HG02623 (cell line): ENCODE results near the gene SYNGR2.
"Not testable (repeated sequence)": the region's sequence is repeated elsewhere in the genome, so short reads cannot be mapped to it uniquely, and the experiment has no call there.

Source experiments
- ATAC-seq: cut with Tn5 transposase; IDR thresholded peaks from one replicate; pipeline ENCODE4 v1.9.1; 2021; ENCODE audit warnings: moderate library complexity; ENCODE audit not compliant: unreplicated experiment

The SYNGR2 gene

GRCh38 chr17:78170692-78171590, 2.6 kb downstream of the SYNGR2 start:
- ATAC-seq = no peak

GRCh38 chr17:78171591-78172248, 3.3 kb downstream of the SYNGR2 start:
- ATAC-seq = not testable (repeated sequence)

DNA sequence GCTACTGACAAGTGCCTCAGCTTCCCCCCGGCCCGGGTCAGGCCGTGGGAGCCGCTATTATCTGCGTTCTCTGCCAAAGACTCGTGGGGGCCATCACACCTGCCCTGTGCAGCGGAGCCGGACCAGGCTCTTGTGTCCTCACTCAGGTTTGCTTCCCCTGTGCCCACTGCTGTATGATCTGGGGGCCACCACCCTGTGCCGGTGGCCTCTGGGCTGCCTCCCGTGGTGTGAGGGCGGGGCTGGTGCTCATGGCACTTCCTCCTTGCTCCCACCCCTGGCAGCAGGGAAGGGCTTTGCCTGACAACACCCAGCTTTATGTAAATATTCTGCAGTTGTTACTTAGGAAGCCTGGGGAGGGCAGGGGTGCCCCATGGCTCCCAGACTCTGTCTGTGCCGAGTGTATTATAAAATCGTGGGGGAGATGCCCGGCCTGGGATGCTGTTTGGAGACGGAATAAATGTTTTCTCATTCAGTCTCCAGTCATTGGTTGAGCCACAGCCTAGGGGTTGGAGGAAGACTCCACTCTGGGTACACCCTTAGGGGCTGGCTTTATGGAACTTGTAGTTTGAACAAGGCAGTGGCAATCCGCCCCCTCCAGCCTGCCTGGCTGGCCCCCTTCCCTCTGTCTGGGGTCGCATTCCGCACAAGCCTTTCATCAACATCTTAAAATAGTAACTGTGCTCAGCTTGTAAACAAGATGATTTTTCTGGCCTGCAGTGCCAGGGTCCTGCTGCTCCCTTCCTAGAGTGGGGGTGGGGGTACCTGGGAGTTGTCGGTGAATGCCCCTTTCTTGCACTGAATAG, 4.1 kb downstream of the SYNGR2 start:
- ATAC-seq = no peak

GRCh38 chr17:78173097-78173715, 4.8 kb downstream of the SYNGR2 start:
- no peak for ATAC-seq

- no peak for ATAC-seq
Observed at GRCh38 chr17:78174346-78174869, 6.0 kb downstream of the SYNGR2 start.

DNA sequence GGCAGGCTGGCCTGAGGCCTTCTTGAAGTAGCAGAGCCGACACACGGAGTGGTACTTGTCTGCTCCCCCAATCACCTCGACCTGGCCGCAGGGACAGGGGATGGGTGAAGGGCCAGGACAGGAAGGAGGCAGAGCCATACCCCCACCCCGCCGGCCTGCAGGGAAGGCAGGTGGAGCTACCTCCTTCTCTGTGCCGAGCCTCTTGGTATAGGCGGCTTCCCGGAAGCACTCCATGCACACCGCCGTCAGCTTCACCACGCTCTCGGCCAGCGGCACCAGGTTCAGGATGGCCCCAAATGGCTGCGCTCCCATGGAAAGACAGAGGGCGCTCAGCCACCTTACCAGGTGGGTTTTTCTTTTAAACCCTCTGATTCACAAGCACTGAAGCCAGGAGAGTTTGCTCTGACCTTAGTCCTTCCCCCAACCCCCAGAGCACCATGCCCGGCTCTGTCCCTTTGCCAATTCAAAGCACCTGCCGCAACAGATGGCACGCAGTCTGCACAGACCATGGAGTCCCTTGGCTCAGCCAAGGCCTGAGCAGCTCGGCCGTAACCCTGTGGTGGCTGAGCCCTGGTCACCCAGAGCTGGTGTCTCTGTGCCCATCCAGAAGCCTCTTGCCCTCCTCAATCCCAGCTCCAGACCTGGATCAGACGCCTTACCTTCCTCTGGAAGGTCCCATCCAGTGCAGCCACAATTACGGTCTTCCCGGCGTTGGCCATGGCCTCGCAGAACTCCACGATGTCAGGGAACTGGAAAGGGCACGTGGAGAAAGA, 6.7 kb downstream of the SYNGR2 start:
- no peak for ATAC-seq

DNA sequence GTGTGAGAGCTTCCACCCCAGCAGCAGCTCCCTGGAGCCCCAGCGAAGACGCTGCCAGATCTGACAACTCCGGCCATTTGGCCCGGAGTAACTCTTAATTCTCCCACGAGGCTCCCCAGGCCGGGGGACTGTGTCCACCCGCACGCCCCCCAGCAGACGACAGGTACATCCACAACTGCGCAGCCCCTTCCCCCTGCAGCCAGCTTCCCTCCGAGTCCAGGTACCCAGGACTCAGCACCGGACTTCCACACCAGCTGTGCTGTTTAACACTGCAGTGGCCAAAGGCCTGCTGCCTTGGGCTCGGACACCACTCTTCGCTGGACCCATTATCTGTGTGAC, 7.2 kb downstream of the SYNGR2 start:
- no peak for ATAC-seq

GRCh38 chr17:78176548-78177025, 8.2 kb downstream of the SYNGR2 start:
- no peak for ATAC-seq

GRCh38 chr17:78179372-78179771, 11.0 kb downstream of the SYNGR2 start:
- ATAC-seq = no peak

DNA sequence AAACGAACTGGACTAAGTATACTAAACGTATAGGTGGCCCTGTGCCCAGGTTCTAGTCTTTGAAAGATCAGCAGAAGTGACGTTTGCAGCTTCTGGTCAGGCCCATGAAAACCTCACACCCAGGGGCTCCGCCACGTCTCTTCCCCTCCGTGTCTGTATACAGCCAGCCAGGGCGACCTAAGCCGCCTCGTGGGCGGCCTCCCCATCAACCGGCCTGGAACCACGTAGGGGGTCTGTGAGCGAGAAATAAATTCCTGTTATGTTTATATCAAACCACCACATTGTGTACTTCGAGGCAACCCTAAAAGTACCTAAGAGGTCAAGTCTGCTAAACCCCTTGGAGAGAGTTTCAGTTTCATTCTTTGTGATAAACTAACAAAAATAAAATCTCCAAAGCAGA, 11.7 kb downstream of the SYNGR2 start:
- ATAC-seq = no peak

DNA sequence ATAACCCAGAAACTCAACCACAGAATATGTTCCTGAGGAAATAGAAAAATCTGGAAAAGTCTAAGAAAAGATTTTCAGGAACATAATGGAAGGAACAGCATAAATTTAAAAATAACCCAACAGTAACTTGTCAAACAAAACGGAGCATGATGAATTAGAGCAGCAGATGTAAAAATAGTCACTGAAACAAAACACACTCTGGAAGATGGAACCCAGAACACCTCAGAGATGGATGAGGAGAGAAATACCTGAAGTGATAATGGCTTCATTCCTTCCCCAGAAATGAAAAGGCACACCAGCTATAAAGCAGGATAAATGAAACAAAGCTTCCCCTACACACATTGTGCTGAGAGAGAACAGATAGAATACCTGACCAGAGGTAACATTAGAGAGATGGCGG, 12.1 kb downstream of the SYNGR2 start:
- ATAC-seq = no peak

DNA sequence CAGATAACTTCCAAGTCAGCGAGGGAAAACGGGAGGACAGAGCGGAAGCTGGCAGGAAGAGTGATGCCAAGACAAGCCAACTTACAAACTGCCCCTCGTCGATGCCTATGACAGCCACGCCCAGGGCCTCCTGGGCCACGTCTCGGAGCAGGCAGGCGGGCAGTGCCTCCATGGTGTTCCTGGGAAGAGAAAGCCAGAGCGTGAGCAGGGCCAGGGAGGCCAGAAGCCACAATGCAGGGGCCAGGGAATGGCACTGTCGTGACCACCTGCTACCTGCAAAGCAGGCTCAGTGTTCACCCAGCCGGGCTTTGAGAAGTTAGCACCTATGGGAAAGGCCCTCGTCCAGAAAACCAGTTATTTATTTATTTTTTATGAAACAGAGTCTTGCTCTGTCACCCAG, 14.1 kb downstream of the SYNGR2 start:
- no peak for ATAC-seq

DNA sequence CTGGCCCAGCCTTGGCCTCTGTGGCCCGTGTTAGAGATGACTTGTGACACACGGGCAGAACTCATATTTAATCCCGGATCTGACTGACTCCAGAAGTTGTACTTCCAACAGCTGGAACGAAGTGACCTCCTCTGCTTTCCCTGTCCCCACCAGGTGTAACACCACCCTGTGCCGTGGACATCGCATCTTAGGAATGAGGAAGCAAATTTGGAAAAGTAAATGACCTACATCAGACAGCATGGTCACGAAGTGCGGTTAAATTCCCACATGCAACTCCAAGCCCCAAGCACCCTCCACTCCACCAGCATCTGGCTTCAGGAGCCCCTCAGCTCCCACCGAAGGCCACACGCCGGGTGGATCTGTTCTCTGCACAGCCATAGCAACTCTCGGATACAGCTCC, 15.5 kb downstream of the SYNGR2 start:
- ATAC-seq = no peak

GRCh38 chr17:78184351-78184750, 16.0 kb downstream of the SYNGR2 start:
- no peak for ATAC-seq

DNA sequence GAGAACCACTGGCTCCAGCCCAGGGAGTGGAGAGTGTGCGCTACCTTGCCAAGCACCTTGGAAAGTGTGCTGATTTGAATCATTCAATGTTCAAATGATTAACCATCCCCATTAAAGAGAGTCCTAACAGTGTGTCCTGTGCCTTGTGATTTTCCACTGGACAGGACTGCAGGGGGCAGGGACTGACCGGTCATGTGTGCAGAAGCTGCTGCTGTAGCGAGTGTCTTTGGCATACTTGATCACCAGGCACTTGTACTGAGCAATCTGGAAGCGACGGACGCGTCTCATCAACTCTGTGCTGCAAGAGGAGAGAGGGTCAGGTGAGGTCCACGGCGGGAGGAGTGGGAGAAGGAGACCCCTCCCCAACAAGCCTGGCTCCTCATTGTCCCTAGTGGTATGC, 16.5 kb downstream of the SYNGR2 start:
- ATAC-seq = no peak

GRCh38 chr17:78185981-78186691, 17.8 kb downstream of the SYNGR2 start:
- no peak for ATAC-seq

DNA sequence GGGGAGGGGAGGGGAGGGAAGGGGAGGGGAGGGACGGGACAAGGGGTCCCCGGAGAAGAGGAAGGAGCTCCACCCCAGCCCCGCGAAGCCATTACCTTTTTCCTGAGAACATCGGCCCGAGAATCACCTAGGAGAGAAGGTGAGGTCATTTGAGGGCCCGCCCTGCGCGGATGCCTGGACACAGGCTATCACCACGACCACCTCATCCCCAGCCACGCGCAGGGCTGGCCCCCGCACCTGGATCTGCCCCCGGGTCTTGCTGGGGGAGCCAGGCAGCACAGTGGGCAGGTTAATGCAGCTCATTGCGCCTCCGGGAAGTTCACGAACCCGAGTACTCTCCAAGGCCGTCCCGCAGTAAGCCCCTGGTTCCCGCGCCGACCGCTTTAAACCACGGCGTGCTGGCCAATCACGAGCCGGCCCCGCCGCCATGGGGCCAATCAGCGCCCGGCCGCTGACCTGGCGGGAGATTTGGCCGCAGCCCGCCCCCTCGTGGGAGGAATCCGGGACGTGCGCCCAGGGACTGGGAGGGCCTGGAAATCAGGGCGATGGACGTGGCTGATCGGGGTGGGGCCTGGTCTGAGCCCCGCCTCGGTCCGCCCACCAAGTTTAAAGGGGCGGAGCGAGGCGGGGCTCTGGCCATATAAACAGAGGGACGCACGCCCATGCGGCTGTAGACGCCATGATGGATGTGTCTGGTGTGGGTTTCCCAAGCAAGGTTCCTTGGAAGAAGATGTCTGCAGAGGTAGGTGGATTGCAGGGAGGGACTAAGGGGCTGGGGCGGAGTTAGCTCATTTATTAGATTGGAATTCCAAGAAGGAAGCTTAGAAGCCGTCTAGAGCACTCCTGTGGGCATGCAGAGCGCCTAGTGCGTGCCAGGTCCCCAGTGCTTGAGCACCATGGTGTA, 18.6 kb downstream of the SYNGR2 start, which contains the start of the genes AFMID and TK1:
Gene AFMID, plus strand, starts transcription at position 671 of the 904 bp plus-strand sequence. Its CDS starts 9 bp downstream, at position 680.
Gene TK1, minus strand, starts transcription at position 361 of the 904 bp plus-strand sequence. Its CDS starts 58 bp downstream, at position 303.
- peak; percentile 85 for ATAC-seq

GRCh38 chr17:78196716-78197115, 28.3 kb downstream of the SYNGR2 start:
- ATAC-seq = no peak
